PC-3 (cell line): Measurements from ENCODE around the gene CNOT11. TPM values are rescaled to one million over a fixed set of nuclear protein-coding genes. Genes with fewer than 3 reads are reported as not detected.

Source experiments
- ATAC-seq: fragments of 200-7000 bp; cut with Tn5 transposase; 2 replicates; pipeline ENCODE4 v1.9.1; 2020; ENCODE audit warnings: mild to moderate bottlenecking, moderate library complexity
- BruUV-seq: library from RNA; stranded (reverse); fragments of 400-500 nt; replicated peaks from 2 replicates; lab custom pipeline; 2021; lab: Mats Ljungman, UMichigan
- CTCF ChIA-PET: fragments of 300-600 bp; sonication (Branson Sonifier 250); formaldehyde crosslinking; loops from one replicate; lab custom pipeline; 2022; ENCODE audit warnings: antibody characterized with exemption; lab: Charles Lee
- POLR2A ChIA-PET: fragments of 300-600 bp; sonication (Branson Sonifier 250); formaldehyde crosslinking; loops from one replicate; lab custom pipeline; 2022; ENCODE audit warnings: antibody characterized with exemption; ENCODE audit not compliant: unreplicated experiment; lab: Charles Lee
- DNase-seq: peaks from one replicate; pipeline ENCODE4 v3.0.0-alpha.2; 2015
- H2AFZ ChIP-seq: fragments of 300-600 bp; sonication (generic); 2 replicates; pipeline ENCODE4 v1.6.0; 2016; ENCODE audit warnings: antibody characterized with exemption, low read length
- H3F3A ChIP-seq: fragments of 300-600 bp; sonication (generic); one replicate; pipeline ENCODE4 v1.6.0; 2017; ENCODE audit warnings: antibody characterized with exemption, low read length, control low read depth, mild to moderate bottlenecking; ENCODE audit not compliant: unreplicated experiment
- H3K27ac ChIP-seq: fragments of 300-600 bp; sonication (generic); 2 replicates; pipeline ENCODE4 v1.5.1; 2016; ENCODE audit warnings: mild to moderate bottlenecking, low read length
- H3K27me3 ChIP-seq: fragments of 300-600 bp; sonication (generic); 2 replicates; pipeline ENCODE4 v1.6.1; 2016; ENCODE audit warnings: low read length, mixed read lengths
- H3K36me3 ChIP-seq: fragments of 300-600 bp; sonication (generic); 2 replicates; pipeline ENCODE4 v1.6.1; 2016; ENCODE audit warnings: low read depth, mixed run types, low read length, mixed read lengths
- H3K4me1 ChIP-seq: fragments of 300-600 bp; sonication (generic); 2 replicates; pipeline ENCODE4 v1.5.1; 2016; ENCODE audit warnings: low read length; ENCODE audit not compliant: insufficient read depth
- H3K4me2 ChIP-seq: fragments of 300-600 bp; sonication (generic); 2 replicates; pipeline ENCODE4 v1.6.0; 2016; ENCODE audit warnings: low read length
- H3K4me3 ChIP-seq: fragments of 300-600 bp; sonication (generic); 2 replicates; pipeline ENCODE4 v1.5.1; 2016; ENCODE audit warnings: mild to moderate bottlenecking, low read length, mixed read lengths
- H3K79me2 ChIP-seq: fragments of 300-600 bp; sonication (generic); 2 replicates; pipeline ENCODE4 v1.6.1; 2017; ENCODE audit warnings: low read length, mixed read lengths
- H3K9ac ChIP-seq: fragments of 300-600 bp; sonication (generic); 2 replicates; pipeline ENCODE4 v1.6.0; 2016; ENCODE audit warnings: mild to moderate bottlenecking, low read length
- H3K9me2 ChIP-seq: fragments of 300-600 bp; sonication (generic); replicated peaks from 2 replicates; pipeline ENCODE4 v1.6.1; 2016; ENCODE audit warnings: mixed run types, low read length, mixed read lengths
- H3K9me3 ChIP-seq: fragments of 300-600 bp; sonication (generic); 2 replicates; pipeline ENCODE4 v1.6.1; 2016; ENCODE audit warnings: low read length, mixed read lengths
- H4K20me1 ChIP-seq: fragments of 300-600 bp; sonication (generic); 2 replicates; pipeline ENCODE4 v1.6.1; 2016; ENCODE audit warnings: low read length, mixed read lengths
- CTCF ChIP-seq: fragments of 300-600 bp; sonication (generic); conservative IDR thresholded peaks from 2 replicates; pipeline ENCODE4 v1.5.1; 2017; ENCODE audit warnings: antibody characterized with exemption, low read depth, mild to moderate bottlenecking, low read length
- EZH2 ChIP-seq: fragments of 300-600 bp; sonication (generic); IDR thresholded peaks from one replicate; pipeline ENCODE4 v1.6.1; 2017; ENCODE audit warnings: antibody characterized with exemption, mild to moderate bottlenecking, low read length; ENCODE audit not compliant: unreplicated experiment
- EZH2phosphoT487 ChIP-seq: fragments of 300-600 bp; sonication (generic); IDR thresholded peaks from 2 replicates; pipeline ENCODE4 v1.6.1; 2018; ENCODE audit warnings: mild to moderate bottlenecking, antibody characterized with exemption, low read length, borderline replicate concordance
- intact Hi-C: fragments of 100-400 bp; cut with micrococcal nuclease; formaldehyde crosslinking; loops from 2 replicates; pipeline ENCODE4 v1.9.0; 2023
- total RNA-seq: library from RNA; depleted of rRNA; stranded (reverse); fragments of >200 nt; gene quantifications from 2 replicates; pipeline ENCODE4 v1.2.3, GENCODE V29; 2014

CNOT11 gene
- total RNA-seq, 1 experiment from 2014 or later, result 48.5 TPM

- no peaks in the 10 kb centered on the region for H3K9me3 ChIP-seq
- ATAC-seq (no peak), DNase-seq (no peak)
- no peaks in the 10 kb centered on the region for H3F3A ChIP-seq
- no peaks in the 10 kb centered on the region for H3K9me2 ChIP-seq
- no peak overlapping the region for H3K27ac ChIP-seq
- no peaks in the 10 kb centered on the region for H3K4me1 ChIP-seq
- no peaks in the 10 kb centered on the region for H3K36me3 ChIP-seq
- H3K9ac ChIP-seq, result no peak overlapping the region
- no peaks in the 10 kb centered on the region for H4K20me1 ChIP-seq
- H3K27me3 ChIP-seq, result no peaks in the 10 kb centered on the region
- no peak overlapping the region for H2AFZ ChIP-seq
- ChIA-PET POLR2A (interaction anchor here (0.6 kb wide), 1 partner anchor 515 kb away, joined by 3 read pairs; no protein-coding TSS in a partner anchor), CTCF (no interaction called here)
- peak overlapping the region; percentile 10; the same call in 1 of the 2 replicates for H3K4me2 ChIP-seq
- intact Hi-C loops, result no loop called here
- no peaks in the 10 kb centered on the region for H3K79me2 ChIP-seq
- no TSS peak for BruUV-seq
- no peak overlapping the region for H3K4me3 ChIP-seq
- no peak for TF ChIP-seq CTCF
- no peak for TF ChIP-seq EZH2
- TF ChIP-seq EZH2phosphoT487, result no peak
These were observed 20.6 kb upstream of the CNOT11 start for GRCh38 chr2:101231937-101232730.

GRCh38 chr2:101232770-101233169 is 19.9 kb upstream of the CNOT11 start:
- no peaks in the 10 kb centered on the region for H3K36me3 ChIP-seq
- H3K9ac ChIP-seq, result no peak overlapping the region
- H4K20me1 ChIP-seq, result no peaks in the 10 kb centered on the region
- DNase-seq, result no peak
- H3K4me1 ChIP-seq, result no peaks in the 10 kb centered on the region
- ChIA-PET CTCF (no interaction called here), POLR2A (interaction anchor here (0.6 kb wide), 1 partner anchor 514 kb away, joined by 3 read pairs; no protein-coding TSS in a partner anchor)
- no peaks in the 10 kb centered on the region for H3F3A ChIP-seq
- H3K27ac ChIP-seq, result no peak overlapping the region
- no peak for ATAC-seq
- H3K4me3 ChIP-seq, result no peak overlapping the region
- no peaks in the 10 kb centered on the region for H3K27me3 ChIP-seq
- BruUV-seq, result no TSS peak
- H3K9me3 ChIP-seq, result no peaks in the 10 kb centered on the region
- no peak for TF ChIP-seq CTCF
- no peak for TF ChIP-seq EZH2
- no peak for TF ChIP-seq EZH2phosphoT487
- no peaks in the 10 kb centered on the region for H3K9me2 ChIP-seq
- 0 out of 2 replicates have a peak overlapping the region, but pooled peaks have one; percentile 10 for H3K4me2 ChIP-seq
- H2AFZ ChIP-seq, result no peak overlapping the region
- intact Hi-C loops, result no loop called here
- H3K79me2 ChIP-seq, result no peaks in the 10 kb centered on the region
